Measurements from ENCODE around the gene NUP210. TPM values are rescaled to one million over a fixed set of nuclear protein-coding genes. Genes with fewer than 3 reads are reported as not detected.

The NUP210 gene
- total and polyA plus RNA-seq, 2 of the 13 experiments (the other 11 are each of a cell fraction or from before 2014, with no cell fraction given), result 31.6 to 35.2 TPM

DNA sequence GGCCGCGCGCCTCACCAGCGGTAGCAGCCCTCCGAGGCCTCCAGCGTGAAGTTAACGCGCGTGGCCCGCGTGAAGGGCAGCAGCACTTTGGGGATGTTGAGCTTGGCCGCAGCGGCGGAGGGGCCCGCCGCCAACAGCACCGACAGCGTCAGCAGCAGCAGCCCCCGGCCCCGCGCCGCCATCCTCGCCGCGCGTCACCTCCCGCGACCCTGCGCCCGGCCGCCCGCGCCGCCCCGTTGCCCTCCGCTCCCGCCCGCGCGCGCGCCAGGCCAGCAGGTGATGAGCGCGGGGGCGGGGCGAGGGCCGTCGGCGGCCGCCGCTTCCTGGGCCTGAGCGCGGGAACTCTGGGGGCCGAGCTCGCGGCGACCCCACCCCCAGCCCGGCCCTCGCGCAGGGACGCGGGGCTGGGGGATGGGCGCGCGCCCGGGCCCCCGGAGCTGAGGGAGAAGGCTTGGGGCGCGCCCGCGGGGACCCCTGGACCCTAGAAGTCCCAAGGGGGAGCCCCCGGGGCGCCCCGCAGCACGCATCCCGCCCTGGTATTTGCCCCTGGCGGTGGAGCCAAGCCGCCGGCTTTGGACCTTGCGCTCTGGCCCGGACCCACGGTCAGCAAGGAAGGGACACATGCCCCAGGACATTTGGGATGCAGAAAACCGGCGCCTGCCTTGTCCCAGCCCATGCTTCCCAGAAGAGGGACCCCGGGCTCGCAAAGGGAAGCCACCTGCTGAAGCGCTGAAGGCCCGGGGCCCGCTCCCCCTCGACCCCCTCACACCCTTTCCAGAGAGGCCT lies at the start of gene NUP210 (continued):
- no peak for TF ChIP-seq ZNF746 (CRISPR knock-in tag; IDR thresholded peaks at IDR 0.05)
- TF ChIP-seq ZBTB34 (CRISPR knock-in tag; IDR thresholded peaks at IDR 0.05), result no peak
- TF ChIP-seq KDM3A (CRISPR knock-in tag; IDR thresholded peaks at IDR 0.05; ENCODE audit: low read depth), result 0 out of 2 replicates have a peak, but pooled peaks have one; percentile 29
- TF ChIP-seq SRY (CRISPR knock-in tag; IDR thresholded peaks at IDR 0.05), result no peak
- TF ChIP-seq ZNF850 (CRISPR knock-in tag; conservative IDR thresholded peaks at IDR 0.05), result no peak
- TF ChIP-seq DNMT3B (CRISPR knock-in tag; conservative IDR thresholded peaks at IDR 0.05), result no peak
- TF ChIP-seq USF2 (IDR thresholded peaks at IDR 0.05; ENCODE audit: low read depth, low read length), result no peak
- no peak for TF ChIP-seq USF2 (CRISPR knock-in tag; IDR thresholded peaks at IDR 0.05; ENCODE audit: borderline replicate concordance)
- TF ChIP-seq ZBTB42 (CRISPR knock-in tag; IDR thresholded peaks at IDR 0.05), result no peak
- TF ChIP-seq, protein P1, sequence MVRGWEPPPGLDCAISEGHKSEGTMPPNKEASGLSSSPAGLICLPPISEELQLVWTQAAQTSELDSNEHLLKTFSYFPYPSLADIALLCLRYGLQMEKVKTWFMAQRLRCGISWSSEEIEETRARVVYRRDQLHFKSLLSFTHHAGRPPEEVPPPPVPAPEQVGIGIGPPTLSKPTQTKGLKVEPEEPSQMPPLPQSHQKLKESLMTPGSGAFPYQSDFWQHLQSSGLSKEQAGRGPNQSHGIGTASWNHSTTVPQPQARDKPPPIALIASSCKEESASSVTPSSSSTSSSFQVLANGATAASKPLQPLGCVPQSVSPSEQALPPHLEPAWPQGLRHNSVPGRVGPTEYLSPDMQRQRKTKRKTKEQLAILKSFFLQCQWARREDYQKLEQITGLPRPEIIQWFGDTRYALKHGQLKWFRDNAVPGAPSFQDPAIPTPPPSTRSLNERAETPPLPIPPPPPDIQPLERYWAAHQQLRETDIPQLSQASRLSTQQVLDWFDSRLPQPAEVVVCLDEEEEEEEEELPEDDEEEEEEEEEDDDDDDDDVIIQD (CRISPR knock-in tag; IDR thresholded peaks at IDR 0.05; ENCODE audit: low read depth), result no peak
- no peak for TF ChIP-seq THAP11 (CRISPR knock-in tag; IDR thresholded peaks at IDR 0.05)
- TF ChIP-seq PREB (CRISPR knock-in tag; IDR thresholded peaks at IDR 0.05), result no peak
- no peak for TF ChIP-seq SMAD3 (CRISPR knock-in tag; IDR thresholded peaks at IDR 0.05)
- TF ChIP-seq ZBTB2 (CRISPR knock-in tag; IDR thresholded peaks at IDR 0.05; ENCODE audit: low read depth), result no peak; the same call in none of the 2 replicates
- TF ChIP-seq, protein P2, sequence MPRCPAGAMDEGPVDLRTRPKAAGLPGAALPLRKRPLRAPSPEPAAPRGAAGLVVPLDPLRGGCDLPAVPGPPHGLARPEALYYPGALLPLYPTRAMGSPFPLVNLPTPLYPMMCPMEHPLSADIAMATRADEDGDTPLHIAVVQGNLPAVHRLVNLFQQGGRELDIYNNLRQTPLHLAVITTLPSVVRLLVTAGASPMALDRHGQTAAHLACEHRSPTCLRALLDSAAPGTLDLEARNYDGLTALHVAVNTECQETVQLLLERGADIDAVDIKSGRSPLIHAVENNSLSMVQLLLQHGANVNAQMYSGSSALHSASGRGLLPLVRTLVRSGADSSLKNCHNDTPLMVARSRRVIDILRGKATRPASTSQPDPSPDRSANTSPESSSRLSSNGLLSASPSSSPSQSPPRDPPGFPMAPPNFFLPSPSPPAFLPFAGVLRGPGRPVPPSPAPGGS (CRISPR knock-in tag; IDR thresholded peaks at IDR 0.05), result 0 out of 2 replicates have a peak, but pooled peaks have one; percentile 16
- no peak; the same call in none of the 2 replicates for TF ChIP-seq HOXA3 (CRISPR knock-in tag; IDR thresholded peaks at IDR 0.05)
- TF ChIP-seq ADNP (CRISPR knock-in tag; IDR thresholded peaks at IDR 0.05), result no peak
- no peak for TF ChIP-seq RELA (CRISPR knock-in tag; IDR thresholded peaks at IDR 0.05)
- TF ChIP-seq TBX3 (IDR thresholded peaks at IDR 0.05; ENCODE audit: borderline replicate concordance), result no peak
- TF ChIP-seq KAT8 (CRISPR knock-in tag; IDR thresholded peaks at IDR 0.05), result no peak
- no peak for TF ChIP-seq ZNF382 (CRISPR knock-in tag; IDR thresholded peaks at IDR 0.05; ENCODE audit: borderline replicate concordance)
- TF ChIP-seq HHEX (CRISPR knock-in tag; IDR thresholded peaks at IDR 0.05), result no peak

All from HepG2 (cell line).